ENCODE results near the gene SRGAP3.

The SRGAP3 gene

DNA sequence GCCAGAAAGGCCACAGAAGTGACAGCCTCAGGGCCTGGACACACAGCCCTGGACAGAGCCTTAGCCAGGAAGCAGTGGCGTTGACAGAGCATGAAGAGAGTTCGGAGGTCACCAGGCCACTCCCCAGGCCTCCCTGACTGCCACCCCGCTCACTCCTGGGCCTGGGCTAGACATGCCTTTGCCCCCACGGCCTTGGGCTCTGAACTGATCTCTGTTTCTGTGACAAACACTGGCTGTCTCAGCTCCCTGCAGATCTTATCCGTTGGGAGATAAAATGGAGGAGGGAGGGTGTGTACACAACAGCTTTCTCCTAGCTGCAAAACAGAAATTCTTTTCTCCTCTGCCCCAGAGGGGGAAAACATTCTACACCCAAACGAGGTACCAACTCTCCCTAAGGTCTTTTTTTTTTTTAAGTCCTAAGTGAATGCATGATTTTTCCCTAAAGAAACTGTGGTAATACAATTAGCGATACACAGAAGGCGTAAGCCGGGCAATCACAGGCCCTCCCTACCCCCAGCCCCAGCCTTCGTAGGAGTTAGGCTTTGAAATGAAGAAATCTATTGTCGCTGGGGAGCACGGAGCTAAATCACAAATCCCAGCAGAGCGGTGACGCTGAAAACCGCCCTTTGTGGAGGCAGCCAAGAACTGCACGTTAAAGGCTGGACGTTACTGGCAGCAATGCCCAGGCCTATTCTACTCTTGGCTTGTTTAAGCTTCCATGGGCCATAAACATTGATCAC is 45.0 kb downstream of the SRGAP3 start:
- no peak overlapping the region for H3K4me3 ChIP-seq
- TF ChIP-seq, protein P1, sequence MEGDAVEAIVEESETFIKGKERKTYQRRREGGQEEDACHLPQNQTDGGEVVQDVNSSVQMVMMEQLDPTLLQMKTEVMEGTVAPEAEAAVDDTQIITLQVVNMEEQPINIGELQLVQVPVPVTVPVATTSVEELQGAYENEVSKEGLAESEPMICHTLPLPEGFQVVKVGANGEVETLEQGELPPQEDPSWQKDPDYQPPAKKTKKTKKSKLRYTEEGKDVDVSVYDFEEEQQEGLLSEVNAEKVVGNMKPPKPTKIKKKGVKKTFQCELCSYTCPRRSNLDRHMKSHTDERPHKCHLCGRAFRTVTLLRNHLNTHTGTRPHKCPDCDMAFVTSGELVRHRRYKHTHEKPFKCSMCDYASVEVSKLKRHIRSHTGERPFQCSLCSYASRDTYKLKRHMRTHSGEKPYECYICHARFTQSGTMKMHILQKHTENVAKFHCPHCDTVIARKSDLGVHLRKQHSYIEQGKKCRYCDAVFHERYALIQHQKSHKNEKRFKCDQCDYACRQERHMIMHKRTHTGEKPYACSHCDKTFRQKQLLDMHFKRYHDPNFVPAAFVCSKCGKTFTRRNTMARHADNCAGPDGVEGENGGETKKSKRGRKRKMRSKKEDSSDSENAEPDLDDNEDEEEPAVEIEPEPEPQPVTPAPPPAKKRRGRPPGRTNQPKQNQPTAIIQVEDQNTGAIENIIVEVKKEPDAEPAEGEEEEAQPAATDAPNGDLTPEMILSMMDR (IDR thresholded peaks at IDR 0.05), result no peak
- no peak overlapping the region for H3K27ac ChIP-seq
- DNase-seq (ENCODE audit: low spot score), result no peak

DNA sequence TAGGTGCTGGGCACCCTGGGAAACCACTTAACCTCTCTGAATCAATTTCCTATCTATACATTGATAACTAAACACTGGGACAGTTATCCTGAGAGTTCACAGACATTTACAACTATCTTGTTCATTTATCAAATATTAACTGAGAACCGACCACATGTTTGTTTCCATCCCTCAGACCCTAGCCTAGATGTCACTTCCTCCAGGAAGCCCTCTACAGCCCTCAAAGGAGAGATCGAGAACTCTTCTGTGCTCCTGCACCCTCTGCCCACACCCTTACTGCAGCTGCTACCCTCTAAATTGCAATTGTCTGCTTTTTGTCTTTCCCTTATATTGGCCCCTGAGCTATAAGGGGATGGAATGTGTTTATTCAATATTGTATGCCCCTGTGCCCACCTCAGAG is 46.1 kb downstream of the SRGAP3 start:
- no peak for DNase-seq (ENCODE audit: low spot score)
- TF ChIP-seq, protein P1 (IDR thresholded peaks at IDR 0.05), result no peak
- no peak overlapping the region for H3K4me3 ChIP-seq
- no peak overlapping the region for H3K27ac ChIP-seq

DNA sequence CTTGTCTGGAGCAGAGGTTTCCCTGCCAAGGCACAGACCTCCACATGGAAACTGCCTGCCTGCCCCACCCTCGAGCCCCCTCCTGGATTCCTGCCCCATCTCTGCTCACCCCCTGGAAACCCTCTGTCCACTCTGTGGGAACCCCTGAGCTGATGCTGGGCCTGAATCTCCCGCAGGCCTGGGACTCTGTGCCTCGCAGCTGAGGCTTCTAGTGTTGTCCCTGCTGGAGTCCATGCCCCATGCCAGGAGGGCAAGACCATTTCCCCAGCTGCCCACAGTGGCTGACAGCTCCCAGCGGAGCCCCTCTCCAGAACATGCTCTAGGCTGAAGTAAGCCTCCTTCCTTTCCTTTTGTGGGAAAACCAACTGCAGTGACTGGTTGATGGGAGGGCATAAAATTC is 46.9 kb downstream of the SRGAP3 start:
- H3K27ac ChIP-seq, result no peak overlapping the region
- TF ChIP-seq, protein P1 (IDR thresholded peaks at IDR 0.05), result no peak
- no peak for DNase-seq (ENCODE audit: low spot score)
- H3K4me3 ChIP-seq, result no peak overlapping the region

DNA sequence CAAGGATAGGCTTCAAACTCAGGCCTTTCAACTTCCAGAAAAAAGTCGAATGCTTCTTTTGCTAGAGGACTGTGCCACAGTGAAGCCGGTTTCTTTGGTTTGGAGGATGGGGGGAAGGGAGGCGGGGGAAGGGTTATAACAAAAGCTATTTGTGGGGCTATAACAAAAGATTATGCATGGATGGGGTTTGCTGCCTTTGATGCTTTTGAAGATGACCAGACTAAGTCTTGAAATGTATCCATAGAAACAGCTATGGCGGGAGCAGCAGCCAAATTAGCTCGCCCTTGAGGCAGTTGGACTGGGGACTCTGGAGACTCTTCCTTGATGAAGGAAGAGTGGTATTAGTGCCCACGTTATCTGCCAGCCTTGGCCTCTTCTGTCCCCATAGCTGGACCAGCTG is 47.5 kb downstream of the SRGAP3 start:
- Histone ChIP-seq H3K4me3 (no peak overlapping the region), H3K27ac (no peak overlapping the region)
- DNase-seq (ENCODE audit: low spot score), result no peak
- TF ChIP-seq, protein P1 (IDR thresholded peaks at IDR 0.05), result no peak

DNA sequence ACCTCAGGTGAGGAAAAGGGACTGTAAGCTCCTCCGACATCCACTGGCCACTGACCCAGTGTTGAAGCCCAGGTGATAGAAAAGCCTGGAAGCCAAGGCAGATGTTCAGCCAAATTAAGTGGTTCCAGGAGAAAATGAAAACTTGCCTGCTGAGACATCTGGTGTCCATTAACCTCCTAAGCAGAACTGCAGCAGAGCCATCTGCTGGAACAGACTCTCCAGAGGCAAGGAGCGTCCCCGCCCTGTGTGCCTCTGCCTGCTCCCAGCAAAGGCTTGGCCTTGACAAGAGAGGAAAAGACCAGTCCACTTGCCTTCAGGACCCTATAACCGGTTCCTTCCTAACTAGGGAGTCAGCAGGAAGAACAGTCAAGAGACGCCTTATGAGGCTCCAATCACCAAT is 48.2 kb downstream of the SRGAP3 start:
- Histone ChIP-seq H3K4me3 (no peak overlapping the region), H3K27ac (no peak overlapping the region)
- TF ChIP-seq, protein P1 (IDR thresholded peaks at IDR 0.05), result no peak
- no peak for DNase-seq (ENCODE audit: low spot score)

DNA sequence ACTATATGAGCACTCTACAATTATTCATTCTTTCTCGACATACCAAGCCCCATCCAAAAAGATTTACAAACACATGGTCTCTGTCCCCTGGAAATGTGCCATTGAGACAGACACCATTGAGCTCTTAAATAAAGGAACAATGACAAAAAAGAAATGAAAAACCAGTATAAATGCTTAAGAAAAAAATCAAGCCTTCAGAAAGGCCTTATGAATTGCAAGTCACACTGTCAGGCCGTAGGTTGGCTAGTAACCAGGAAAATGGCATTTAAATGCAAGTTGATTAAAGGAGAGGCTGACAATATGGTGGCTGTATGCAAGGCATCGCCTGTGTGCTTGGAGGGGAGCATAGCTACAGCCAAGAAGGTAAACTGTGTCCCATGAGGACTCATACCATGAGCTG is 49.7 kb downstream of the SRGAP3 start:
- no peak overlapping the region for H3K4me3 ChIP-seq

DNA sequence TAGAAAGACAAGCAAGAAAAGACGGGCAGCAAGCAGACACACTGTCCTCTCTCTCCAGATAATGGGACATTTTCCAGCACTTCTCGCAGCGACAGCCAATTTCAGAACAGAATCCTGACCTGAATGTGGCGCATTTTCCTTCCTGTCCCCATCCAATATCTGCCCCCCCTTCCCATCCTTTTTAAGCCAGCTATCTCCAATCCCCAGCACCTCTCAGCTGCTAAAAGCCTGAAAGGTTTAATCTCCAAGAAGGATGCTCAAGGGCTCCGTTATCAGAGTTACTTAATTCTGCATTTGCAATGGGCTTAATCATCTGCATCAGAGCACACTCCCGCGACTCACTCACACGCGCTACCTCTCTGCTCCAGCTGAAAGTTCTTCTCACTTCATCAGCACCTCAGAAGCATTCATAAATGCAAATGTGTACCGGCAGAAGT is 50.5 kb downstream of the SRGAP3 start:
- TF ChIP-seq, protein P1 (IDR thresholded peaks at IDR 0.05), result no peak
- Histone ChIP-seq H3K27ac (no peak overlapping the region), H3K4me3 (no peak overlapping the region)
- DNase-seq (ENCODE audit: low spot score), result no peak

More for the DNA sequence above, 49.7 kb downstream of the SRGAP3 start:
- TF ChIP-seq, protein P1 (IDR thresholded peaks at IDR 0.05), result no peak
- no peak overlapping the region for H3K27ac ChIP-seq
- no peak for DNase-seq (ENCODE audit: low spot score)
